Ovary (tissue), 9 donors: ENCODE results near the gene CCND1. TPM values are rescaled to one million over a fixed set of nuclear protein-coding genes. Genes with fewer than 3 reads are reported as not detected.
A peak's percentile ranks its signal among the peaks of the same experiment; 100 is the strongest.

Experiments used
- DNase-seq, 5 donors: peaks; one replicate each; pipeline ENCODE4 v3.0.0-alpha.2; 2019 to 2020
- H3K27ac ChIP-seq, 2 donors: fragments of 200-600 bp; one replicate each; pipeline versions ENCODE4 v1.5.1 to v1.8.0; 2019 to 2022
- H3K27me3 ChIP-seq: fragments of 200-600 bp; one replicate; pipeline ENCODE4 v1.8.0; 2022
- H3K36me3 ChIP-seq: fragments of 200-600 bp; sonication (generic); one replicate; pipeline ENCODE4 v1.5.1; 2019
- H3K4me1 ChIP-seq: one replicate; pipeline ENCODE4 v1.8.1; 2013; ENCODE audit warnings: mild to moderate bottlenecking, moderate library complexity; ENCODE audit not compliant: insufficient read depth
- H3K4me3 ChIP-seq: fragments of 200-600 bp; sonication (generic); one replicate; pipeline ENCODE4 v1.5.1; 2017
- H3K9me3 ChIP-seq, 2 donors: fragments of 200-600 bp in 1 of 2; sonication (generic) in 1 of 2; one replicate each; pipeline versions ENCODE4 v1.5.1 to v1.8.1; 2013 to 2019; ENCODE audit warnings: mild to moderate bottlenecking in 1 of 2, moderate library complexity in 1 of 2
- EP300 ChIP-seq: sonication (generic); formaldehyde crosslinking; IDR thresholded peaks from one replicate; pipeline ENCODE4 v1.6.1; 2017; ENCODE audit warnings: antibody characterized with exemption
- POLR2A ChIP-seq: fragments of 450-650 bp; IDR thresholded peaks from one replicate; pipeline ENCODE4 v1.6.1; 2017; ENCODE audit warnings: antibody characterized with exemption, mild to moderate bottlenecking, moderate library complexity
- WGBS, 3 donors: extraction: QIAGEN DNeasy Blood & Tissue Kit in 1 of 3; methylation state at CpG; one replicate each; pipeline versions ENCODE4 v1.1.5 to v1.1.7; 2013 to 2017; 5-methylcytosine and 5-hydroxymethylcytosine counted together
- intact Hi-C, 4 donors: fragments of 100-400 bp; cut with DNase I; formaldehyde crosslinking; loops; one replicate each; pipeline versions ENCODE4 v1.11.0 to v1.15.1; 2022 to 2023
- polyA plus RNA-seq, 2 donors: library from polyadenylated mRNA; stranded (reverse); fragments of 200-250 nt in 1 of 2; fragments of 350-450 nt in 1 of 2; fragmentation: Illumina TruSeq in 1 of 2; extraction: RNeasy Lipid Tissue Mini Kit (QIAGEN cat#74804) in 1 of 2; gene quantifications; one replicate each; pipeline ENCODE4 v1.2.3, GENCODE V29; 2013 to 2014
- total RNA-seq, 7 donors: library from RNA; depleted of rRNA in 2 of 7; stranded (reverse); fragments of >200 nt in 2 of 7; fragmentation: NEBNext Ultra II Directional in 3 of 7; extraction: Animal tissue kit (Norgen Biotek cat#: 25700) in 3 of 7; gene quantifications; one replicate each; pipeline versions ENCODE4 v1.1.0 to v1.2.4, GENCODE V29; 2016 to 2023
- TF ChIP-seq, protein P1 (sequence below), 3 donors: fragments of 450-650 bp in 2 of 3; fragments of 200-600 bp in 1 of 3; IDR thresholded peaks; one replicate each; pipeline versions ENCODE4 v1.5.1 to v1.8.0; 2016 to 2022; ENCODE audit warnings: antibody characterized with exemption in 3 of 3, mild to moderate bottlenecking in 1 of 3
- donor health status: DM: no; HTN: no; CAD: no; lungs with moderate emphysema.
- donor health status: DM: no; HTN: no; CAD: no.
- donor health status: Bipolar disorder and iron deficiency.
- donor health status: DM: yes; HTN: yes; CAD: no.
- donor health status: DM: no; HTN: no; CAD: no.
- donor health status: DM: yes; HTN: yes; CAD: no.

The CCND1 gene
- total and polyA plus RNA-seq, 9 donors, result 3.4 to 58.9 (median 19.2) TPM

DNA sequence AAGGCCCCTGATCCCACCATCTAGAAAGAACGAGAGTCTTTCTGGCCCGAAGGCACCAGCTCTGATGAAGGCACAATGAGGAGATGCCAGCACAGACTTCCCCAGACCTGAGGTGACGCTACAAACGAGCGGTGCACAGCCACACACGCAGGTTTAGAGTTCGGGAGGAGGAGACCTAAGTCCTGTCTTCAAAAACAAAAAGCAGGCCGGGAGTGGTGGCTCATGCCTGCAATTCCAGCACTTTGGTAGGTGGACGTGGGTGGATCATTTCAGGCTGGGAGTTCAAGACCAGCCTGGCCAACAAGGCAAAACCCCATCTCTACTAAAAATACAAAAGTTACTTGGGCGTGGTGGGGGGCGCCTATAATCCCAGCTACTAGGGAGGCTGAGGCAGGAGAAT is 24.7 kb downstream of the CCND1 start:
- H3K36me3 ChIP-seq, result no peaks in the 10 kb centered on the region
- H3K27me3 ChIP-seq, result no peaks in the 10 kb centered on the region
- DNase-seq, result no peak
- intact Hi-C loops, result no loop called here
- H3K27ac ChIP-seq, result no peak overlapping the region
- TF ChIP-seq, protein P1, sequence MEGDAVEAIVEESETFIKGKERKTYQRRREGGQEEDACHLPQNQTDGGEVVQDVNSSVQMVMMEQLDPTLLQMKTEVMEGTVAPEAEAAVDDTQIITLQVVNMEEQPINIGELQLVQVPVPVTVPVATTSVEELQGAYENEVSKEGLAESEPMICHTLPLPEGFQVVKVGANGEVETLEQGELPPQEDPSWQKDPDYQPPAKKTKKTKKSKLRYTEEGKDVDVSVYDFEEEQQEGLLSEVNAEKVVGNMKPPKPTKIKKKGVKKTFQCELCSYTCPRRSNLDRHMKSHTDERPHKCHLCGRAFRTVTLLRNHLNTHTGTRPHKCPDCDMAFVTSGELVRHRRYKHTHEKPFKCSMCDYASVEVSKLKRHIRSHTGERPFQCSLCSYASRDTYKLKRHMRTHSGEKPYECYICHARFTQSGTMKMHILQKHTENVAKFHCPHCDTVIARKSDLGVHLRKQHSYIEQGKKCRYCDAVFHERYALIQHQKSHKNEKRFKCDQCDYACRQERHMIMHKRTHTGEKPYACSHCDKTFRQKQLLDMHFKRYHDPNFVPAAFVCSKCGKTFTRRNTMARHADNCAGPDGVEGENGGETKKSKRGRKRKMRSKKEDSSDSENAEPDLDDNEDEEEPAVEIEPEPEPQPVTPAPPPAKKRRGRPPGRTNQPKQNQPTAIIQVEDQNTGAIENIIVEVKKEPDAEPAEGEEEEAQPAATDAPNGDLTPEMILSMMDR (IDR thresholded peaks at IDR 0.05), result no peak
- no peak for TF ChIP-seq POLR2A
- TF ChIP-seq EP300, result no peak
- no peak overlapping the region for H3K4me3 ChIP-seq
- peaks cover 1% of the 10 kb centered on the region for H3K4me1 ChIP-seq
- WGBS, 3 donors, result 88 to 93% (median 92%) methylated on average over 11 of the region's 11 CpGs
- no peaks in the 10 kb centered on the region for H3K9me3 ChIP-seq

DNA sequence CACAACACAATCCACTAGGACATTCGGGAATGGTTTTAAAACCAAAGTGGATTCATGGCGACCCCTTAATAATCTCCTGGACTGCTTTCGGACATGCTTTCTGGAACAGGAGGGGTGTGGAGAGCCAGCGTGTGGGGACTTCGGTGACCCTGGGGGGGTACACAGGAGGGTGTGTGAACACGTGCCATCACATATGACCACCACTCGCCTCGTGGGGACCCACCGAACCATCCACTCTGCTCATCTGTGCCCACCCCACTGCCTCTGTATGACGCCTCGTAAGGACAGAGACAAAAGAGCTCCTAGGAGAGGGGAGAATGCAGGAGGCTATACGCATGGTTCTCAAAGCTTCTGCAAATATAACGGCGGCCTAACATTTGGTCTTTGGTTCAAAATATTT is 25.3 kb downstream of the CCND1 start:
- Histone ChIP-seq H3K27me3 (no peaks in the 10 kb centered on the region), H3K4me1 (peaks cover 1% of the 10 kb centered on the region), H3K4me3 (no peak overlapping the region), H3K9me3 (no peaks in the 10 kb centered on the region), H3K36me3 (no peaks in the 10 kb centered on the region), H3K27ac (no peak overlapping the region)
- WGBS, 3 donors, result 89 to 93% (median 89%) methylated on average over 14 of the region's 14 CpGs
- DNase-seq, result peak in 1 of 5 donors; percentile 12
- TF ChIP-seq POLR2A, result no peak
- no peak for TF ChIP-seq EP300
- TF ChIP-seq, protein P1 (IDR thresholded peaks at IDR 0.05), result no peak
- intact Hi-C loops, result no loop called here

DNA sequence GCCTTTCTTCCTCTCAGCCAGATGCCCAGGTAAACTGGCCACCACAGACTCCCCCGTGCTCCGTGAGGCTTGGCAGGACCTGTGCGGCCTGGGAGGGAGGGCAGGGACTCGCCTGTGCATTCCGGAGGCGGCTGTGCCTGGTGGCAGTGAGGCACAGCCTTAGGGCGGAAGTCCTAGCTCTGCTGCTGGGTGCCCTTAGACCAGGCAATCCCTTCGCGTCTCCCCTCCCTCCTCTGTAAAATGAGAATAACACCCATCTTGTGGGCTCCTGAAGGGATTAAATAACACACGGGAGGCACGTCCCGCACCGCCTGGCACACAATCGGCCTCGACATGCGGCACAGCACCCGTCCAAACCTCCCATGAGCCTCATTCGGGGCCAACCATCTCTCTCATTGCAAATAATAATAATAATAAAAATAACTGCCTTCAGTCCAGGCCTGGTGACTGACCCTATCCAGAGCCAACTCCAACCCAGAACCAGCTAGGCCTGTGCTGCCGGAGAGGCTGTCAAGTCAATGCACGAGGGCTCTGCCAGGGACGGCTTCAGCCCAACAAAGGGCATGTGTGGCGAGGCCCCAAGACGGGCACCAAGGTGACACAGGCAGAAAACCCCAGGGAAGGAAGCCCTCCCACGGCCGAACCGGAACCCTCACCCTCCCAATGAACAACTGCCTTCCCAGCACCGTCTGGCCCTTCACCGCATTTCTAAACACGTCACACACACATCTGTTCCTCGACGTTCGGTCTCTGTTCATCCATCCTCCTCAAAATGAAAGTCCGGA is 26.0 kb downstream of the CCND1 start:
- TF ChIP-seq EP300, result no peak
- TF ChIP-seq, protein P1 (IDR thresholded peaks at IDR 0.05), result no peak
- peak in 1 of 5 donors; percentile 10 for DNase-seq
- H3K4me3 ChIP-seq, result no peak overlapping the region
- H3K9me3 ChIP-seq, result no peaks in the 10 kb centered on the region
- peaks cover 1% of the 10 kb centered on the region for H3K4me1 ChIP-seq
- 86 to 88% (median 88%) methylated on average over 33 of the region's 33 CpGs for WGBS, 3 donors
- no peaks in the 10 kb centered on the region for H3K27me3 ChIP-seq
- no peak overlapping the region for H3K27ac ChIP-seq
- no peaks in the 10 kb centered on the region for H3K36me3 ChIP-seq
- intact Hi-C loops, result no loop called here

DNA sequence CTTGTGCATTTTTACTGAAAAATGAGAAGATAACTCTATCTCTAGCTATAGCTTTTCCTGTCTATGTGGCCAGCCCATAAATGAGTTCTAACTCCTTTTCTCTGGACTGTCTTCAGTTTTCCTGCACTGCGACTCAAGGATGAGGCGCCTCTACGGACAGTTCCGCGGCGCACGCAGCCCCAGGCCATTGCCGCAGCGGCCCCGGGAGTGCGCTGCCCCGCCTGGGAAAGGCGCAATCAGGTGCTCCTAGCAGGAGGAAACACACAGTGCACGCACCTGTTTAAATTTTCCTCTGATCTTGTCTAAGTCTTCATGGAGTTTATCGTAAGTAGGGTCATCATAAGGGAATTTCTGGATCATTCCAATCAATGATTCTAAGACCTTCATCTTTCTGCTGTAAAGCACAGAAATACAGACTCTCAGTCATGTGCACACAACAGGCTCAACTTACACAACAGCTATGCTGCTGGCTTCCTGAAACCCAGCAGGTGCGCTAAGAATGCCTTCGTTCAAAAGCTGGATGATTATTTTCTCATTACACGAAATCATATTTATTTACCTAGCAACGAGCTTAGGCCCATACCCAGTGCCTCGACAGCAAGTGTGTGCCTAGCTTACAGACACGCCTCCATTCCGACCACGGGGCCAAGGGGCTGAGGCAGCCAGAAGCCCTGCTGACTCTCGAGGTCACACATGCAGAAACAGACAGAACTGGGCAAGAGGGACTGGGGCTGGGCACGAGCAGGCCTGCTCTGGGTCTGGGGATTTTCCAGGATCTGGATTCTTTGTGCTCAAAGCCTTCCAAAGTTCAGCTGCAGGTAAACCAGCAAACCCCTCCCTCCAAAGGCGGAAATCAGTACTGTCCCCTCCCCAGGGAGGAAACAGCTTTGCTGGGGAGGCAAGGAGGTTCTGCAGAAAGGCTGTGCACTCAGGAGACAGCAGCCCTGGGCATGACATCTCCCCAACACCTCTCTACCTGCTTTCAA is 27.0 kb downstream of the CCND1 start:
- peaks cover 1% of the 10 kb centered on the region for H3K4me1 ChIP-seq
- TF ChIP-seq, protein P1 (IDR thresholded peaks at IDR 0.05), result no peak
- TF ChIP-seq EP300, result no peak
- TF ChIP-seq POLR2A, result no peak
- H3K36me3 ChIP-seq, result no peaks in the 10 kb centered on the region
- no peak overlapping the region for H3K27ac ChIP-seq
- no peaks in the 10 kb centered on the region for H3K9me3 ChIP-seq
- no peak overlapping the region for H3K4me3 ChIP-seq
- peak in 1 of 5 donors; percentile 11 for DNase-seq
- intact Hi-C loops, result no loop called here
- 88 to 90% (median 89%) methylated on average over 26 of the region's 26 CpGs for WGBS, 3 donors
- H3K27me3 ChIP-seq, result no peaks in the 10 kb centered on the region
